Measurements from ENCODE around the gene FAM151A.

Gene FAM151A

DNA sequence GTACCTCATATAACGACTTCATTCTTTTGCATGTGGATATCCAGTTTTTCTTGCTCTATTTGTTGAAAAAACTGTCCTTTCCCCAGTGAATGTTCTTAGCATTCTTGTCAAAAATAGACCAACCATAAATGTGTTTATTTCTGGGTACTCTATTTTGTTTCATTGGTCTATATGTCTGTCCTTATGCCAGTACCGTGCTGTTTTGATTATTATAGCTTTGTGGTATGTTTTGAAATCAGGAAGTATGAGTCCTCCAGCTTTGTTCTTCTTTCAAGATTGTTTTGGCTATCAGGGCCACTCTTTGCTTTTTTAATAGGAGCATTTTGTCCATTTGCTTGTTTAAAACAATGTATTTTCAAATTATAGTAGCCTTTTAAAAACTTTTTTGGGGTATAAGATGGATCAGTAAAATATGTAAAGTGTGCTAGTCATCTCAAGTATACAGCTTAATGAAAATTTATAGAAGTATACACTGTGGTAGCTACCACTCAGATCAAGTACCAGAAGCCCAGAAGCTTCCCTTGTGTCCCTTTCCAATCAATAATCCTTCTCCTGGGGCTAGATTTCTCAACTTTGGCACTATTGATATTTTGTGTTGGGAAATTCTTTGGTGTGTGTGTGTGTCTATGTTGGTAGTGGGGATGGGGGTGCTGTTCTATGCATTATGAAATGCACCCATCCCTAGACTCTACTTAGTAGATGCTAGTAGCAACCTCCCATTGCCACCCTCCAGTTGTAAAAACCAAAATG is 35.0 kb upstream of the FAM151A start:
- H2BK12ac ChIP-seq (ENCODE audit: low read length in 2 of 2): no peak overlapping the region
- H3K4me3 ChIP-seq (ENCODE audit: insufficient read depth in 1 of 2, low read depth in 1 of 2, low read length in 2 of 2): no peak overlapping the region
- no peak overlapping the region for H2BK120ac ChIP-seq (ENCODE audit: low read depth, low read length)
- no peak overlapping the region for H3K27ac ChIP-seq (ENCODE audit: low read length, poor library complexity, severe bottlenecking)
- H3K18ac ChIP-seq (ENCODE audit: low read depth in 1 of 2, low read length in 2 of 2): no peak overlapping the region
- no peak overlapping the region for H3K23ac ChIP-seq (ENCODE audit: low read length in 2 of 2)
- no peaks in the 10 kb centered on the region for H3K27me3 ChIP-seq (ENCODE audit: control insufficient read depth in 1 of 2, insufficient read depth in 1 of 2, low read length in 2 of 2)
- no peak overlapping the region for H2BK5ac ChIP-seq (ENCODE audit: low read depth, low read length, poor library complexity, severe bottlenecking)
- H4K8ac ChIP-seq (ENCODE audit: low read length): no peak overlapping the region
- no peak overlapping the region for H2AFZ ChIP-seq (ENCODE audit: low read depth, low read length)
- no peak overlapping the region for H3K14ac ChIP-seq (ENCODE audit: low read length in 2 of 2)
- DNase-seq: no peak
- H3K36me3 ChIP-seq (ENCODE audit: control insufficient read depth in 1 of 2, insufficient read depth in 2 of 2, low read depth in 1 of 2, low read length in 2 of 2): no peaks in the 10 kb centered on the region
- peaks cover 9% of the 10 kb centered on the region for H3K9me3 ChIP-seq (ENCODE audit: control insufficient read depth, low read length)
- no peak overlapping the region for H3K4me2 ChIP-seq (ENCODE audit: low read length, poor library complexity, severe bottlenecking)
- no peak overlapping the region for H4K91ac ChIP-seq (ENCODE audit: low read length)
- no peaks in the 10 kb centered on the region for H3K4me1 ChIP-seq (ENCODE audit: control insufficient read depth, insufficient read depth, low read depth, low read length)
- H3K79me1 ChIP-seq (replicated peaks; ENCODE audit: low read length, poor library complexity, severe bottlenecking): no peaks in the 10 kb centered on the region
- no peak overlapping the region for H2AK5ac ChIP-seq (ENCODE audit: low read length, severe bottlenecking)
- 71% methylated on average over 2 of the region's 2 CpGs for WGBS
- H2BK15ac ChIP-seq (ENCODE audit: low read depth, poor library complexity, severe bottlenecking): no peak overlapping the region
- no peak overlapping the region for H3K9ac ChIP-seq (ENCODE audit: low read length)
- H3K4ac ChIP-seq (ENCODE audit: low read depth in 1 of 2, low read length in 2 of 2): no peak overlapping the region

DNA sequence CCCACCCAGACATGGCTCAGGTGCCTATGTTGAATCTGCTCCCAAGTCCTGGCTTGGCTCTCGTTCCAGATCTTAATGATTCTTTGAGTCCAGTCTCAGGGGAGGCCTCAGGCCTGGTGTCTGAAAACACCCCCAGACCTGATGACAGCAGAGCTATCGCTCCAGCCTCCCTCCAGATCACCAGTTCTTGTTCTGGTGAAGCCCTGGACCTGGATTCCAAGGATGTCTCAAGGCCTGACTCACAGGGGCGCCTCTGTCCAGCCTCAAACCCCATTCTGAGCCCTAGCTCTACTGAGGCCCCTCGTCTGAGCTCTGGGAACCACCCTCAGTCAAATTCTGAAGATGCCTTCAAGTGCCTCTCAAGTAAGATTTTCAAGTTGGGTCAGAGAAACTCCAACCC is 29.7 kb upstream of the FAM151A start:
- Histone ChIP-seq H3K4me2 (ENCODE audit: low read length, poor library complexity, severe bottlenecking) (no peak overlapping the region), H3K23ac (ENCODE audit: low read length in 2 of 2) (no peak overlapping the region), H4K91ac (ENCODE audit: low read length) (no peak overlapping the region), H3K27ac (ENCODE audit: low read length, poor library complexity, severe bottlenecking) (no peak overlapping the region), H3K4me1 (ENCODE audit: control insufficient read depth, insufficient read depth, low read depth, low read length) (peaks cover 8% of the 10 kb centered on the region), H2AK5ac (ENCODE audit: low read length, severe bottlenecking) (no peak overlapping the region), H3K18ac (ENCODE audit: low read depth in 1 of 2, low read length in 2 of 2) (no peak overlapping the region), H3K4me3 (ENCODE audit: insufficient read depth in 1 of 2, low read depth in 1 of 2, low read length in 2 of 2) (no peak overlapping the region), H4K8ac (ENCODE audit: low read length) (no peak overlapping the region), H3K36me3 (ENCODE audit: control insufficient read depth in 1 of 2, insufficient read depth in 2 of 2, low read depth in 1 of 2, low read length in 2 of 2) (no peaks in the 10 kb centered on the region), H2BK12ac (ENCODE audit: low read length in 2 of 2) (no peak overlapping the region), H2BK120ac (ENCODE audit: low read depth, low read length) (no peak overlapping the region), H3K14ac (ENCODE audit: low read length in 2 of 2) (no peak overlapping the region), H3K27me3 (ENCODE audit: control insufficient read depth in 1 of 2, insufficient read depth in 1 of 2, low read length in 2 of 2) (peaks cover 26 to 28% of the 10 kb centered on the region in 2 experiments), H3K4ac (ENCODE audit: low read depth in 1 of 2, low read length in 2 of 2) (no peak overlapping the region), H2BK15ac (ENCODE audit: low read depth, poor library complexity, severe bottlenecking) (no peak overlapping the region), H3K79me1 (replicated peaks; ENCODE audit: low read length, poor library complexity, severe bottlenecking) (no peaks in the 10 kb centered on the region), H2AFZ (ENCODE audit: low read depth, low read length) (no peak overlapping the region), H2BK5ac (ENCODE audit: low read depth, low read length, poor library complexity, severe bottlenecking) (no peak overlapping the region), H3K9me3 (ENCODE audit: control insufficient read depth, low read length) (peaks cover 2% of the 10 kb centered on the region), H3K9ac (ENCODE audit: low read length) (no peak overlapping the region)
- DNase-seq: no peak
- WGBS: 35% methylated on average over 4 of the region's 4 CpGs

DNA sequence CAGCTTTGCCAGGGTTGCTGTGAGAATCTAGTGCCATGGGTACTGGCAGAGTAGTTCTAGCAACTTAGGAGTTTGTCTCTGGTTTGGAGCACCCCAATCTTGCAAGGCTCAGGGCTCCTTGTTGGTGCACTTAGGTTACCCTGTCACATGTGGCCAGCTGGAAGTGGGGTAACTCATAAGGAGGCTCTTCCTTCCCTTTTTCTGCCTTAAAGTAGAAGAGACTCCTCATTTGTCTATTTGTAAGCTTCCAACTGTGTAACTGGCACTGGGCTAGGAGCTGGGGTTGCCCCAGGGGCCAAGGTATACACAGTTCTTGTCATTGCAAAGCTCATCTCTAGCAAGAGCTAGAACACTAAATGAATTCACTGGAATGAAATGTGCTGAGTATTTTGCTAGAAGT is 28.8 kb upstream of the FAM151A start:
- H3K23ac ChIP-seq (ENCODE audit: low read length in 2 of 2): no peak overlapping the region
- H3K27me3 ChIP-seq (ENCODE audit: control insufficient read depth in 1 of 2, insufficient read depth in 1 of 2, low read length in 2 of 2): peaks cover 26 to 28% of the 10 kb centered on the region in 2 experiments
- H2AK5ac ChIP-seq (ENCODE audit: low read length, severe bottlenecking): no peak overlapping the region
- H3K4me2 ChIP-seq (ENCODE audit: low read length, poor library complexity, severe bottlenecking): no peak overlapping the region
- no peak overlapping the region for H2BK120ac ChIP-seq (ENCODE audit: low read depth, low read length)
- no peak overlapping the region for H2BK5ac ChIP-seq (ENCODE audit: low read depth, low read length, poor library complexity, severe bottlenecking)
- no peak overlapping the region for H2AFZ ChIP-seq (ENCODE audit: low read depth, low read length)
- H4K8ac ChIP-seq (ENCODE audit: low read length): no peak overlapping the region
- no peaks in the 10 kb centered on the region for H3K79me1 ChIP-seq (replicated peaks; ENCODE audit: low read length, poor library complexity, severe bottlenecking)
- H3K4me1 ChIP-seq (ENCODE audit: control insufficient read depth, insufficient read depth, low read depth, low read length): peaks cover 8% of the 10 kb centered on the region
- H2BK15ac ChIP-seq (ENCODE audit: low read depth, poor library complexity, severe bottlenecking): no peak overlapping the region
- no peak overlapping the region for H3K14ac ChIP-seq (ENCODE audit: low read length in 2 of 2)
- no peak overlapping the region for H3K4ac ChIP-seq (ENCODE audit: low read depth in 1 of 2, low read length in 2 of 2)
- H3K36me3 ChIP-seq (ENCODE audit: control insufficient read depth in 1 of 2, insufficient read depth in 2 of 2, low read depth in 1 of 2, low read length in 2 of 2): no peaks in the 10 kb centered on the region
- no peak overlapping the region for H3K18ac ChIP-seq (ENCODE audit: low read depth in 1 of 2, low read length in 2 of 2)
- no peak overlapping the region for H2BK12ac ChIP-seq (ENCODE audit: low read length in 2 of 2)
- H3K9ac ChIP-seq (ENCODE audit: low read length): no peak overlapping the region
- no peak for DNase-seq
- H3K9me3 ChIP-seq (ENCODE audit: control insufficient read depth, low read length): no peaks in the 10 kb centered on the region
- H3K27ac ChIP-seq (ENCODE audit: low read length, poor library complexity, severe bottlenecking): no peak overlapping the region
- H3K4me3 ChIP-seq (ENCODE audit: insufficient read depth in 1 of 2, low read depth in 1 of 2, low read length in 2 of 2): no peak overlapping the region
- no peak overlapping the region for H4K91ac ChIP-seq (ENCODE audit: low read length)

DNA sequence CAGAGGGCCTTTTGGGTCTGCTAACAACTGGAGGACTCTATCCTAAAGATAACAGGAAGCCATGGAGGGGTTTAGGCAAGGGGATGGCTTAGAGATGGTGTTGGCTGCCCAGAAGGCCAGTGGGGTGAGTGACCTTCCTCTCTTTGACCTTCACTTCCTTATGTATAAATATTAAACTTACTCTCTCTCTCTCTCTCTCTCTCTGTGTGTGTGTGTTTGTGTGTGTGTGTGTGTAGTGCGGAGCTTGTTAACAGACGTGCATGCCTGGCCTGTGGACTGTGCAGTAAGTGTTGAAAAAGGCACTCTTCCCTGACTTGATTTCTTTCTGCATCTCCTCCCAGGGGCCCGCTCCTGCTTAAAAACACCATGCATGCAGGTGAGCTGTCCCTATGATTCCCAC is 28.3 kb upstream of the FAM151A start:
- Histone ChIP-seq H3K4me3 (ENCODE audit: insufficient read depth in 1 of 2, low read depth in 1 of 2, low read length in 2 of 2) (no peak overlapping the region), H2BK120ac (ENCODE audit: low read depth, low read length) (no peak overlapping the region), H3K4me2 (ENCODE audit: low read length, poor library complexity, severe bottlenecking) (no peak overlapping the region), H3K9ac (ENCODE audit: low read length) (no peak overlapping the region), H4K8ac (ENCODE audit: low read length) (no peak overlapping the region), H3K18ac (ENCODE audit: low read depth in 1 of 2, low read length in 2 of 2) (no peak overlapping the region), H3K36me3 (ENCODE audit: control insufficient read depth in 1 of 2, insufficient read depth in 2 of 2, low read depth in 1 of 2, low read length in 2 of 2) (no peaks in the 10 kb centered on the region), H3K79me1 (replicated peaks; ENCODE audit: low read length, poor library complexity, severe bottlenecking) (no peaks in the 10 kb centered on the region), H3K14ac (ENCODE audit: low read length in 2 of 2) (no peak overlapping the region), H2AFZ (ENCODE audit: low read depth, low read length) (no peak overlapping the region), H3K9me3 (ENCODE audit: control insufficient read depth, low read length) (no peaks in the 10 kb centered on the region), H2AK5ac (ENCODE audit: low read length, severe bottlenecking) (no peak overlapping the region), H3K27ac (ENCODE audit: low read length, poor library complexity, severe bottlenecking) (no peak overlapping the region), H3K4me1 (ENCODE audit: control insufficient read depth, insufficient read depth, low read depth, low read length) (peaks cover 8% of the 10 kb centered on the region), H3K4ac (ENCODE audit: low read depth in 1 of 2, low read length in 2 of 2) (no peak overlapping the region), H2BK12ac (ENCODE audit: low read length in 2 of 2) (no peak overlapping the region), H3K23ac (ENCODE audit: low read length in 2 of 2) (no peak overlapping the region), H2BK5ac (ENCODE audit: low read depth, low read length, poor library complexity, severe bottlenecking) (no peak overlapping the region), H4K91ac (ENCODE audit: low read length) (no peak overlapping the region), H2BK15ac (ENCODE audit: low read depth, poor library complexity, severe bottlenecking) (no peak overlapping the region), H3K27me3 (ENCODE audit: control insufficient read depth in 1 of 2, insufficient read depth in 1 of 2, low read length in 2 of 2) (peaks cover 26 to 28% of the 10 kb centered on the region in 2 experiments)
- WGBS: 100% methylated on average over 1 of the region's 3 CpGs
- no peak for DNase-seq
